Measurements from ENCODE around the gene GPI. TPM values are rescaled to one million over a fixed set of nuclear protein-coding genes. Genes with fewer than 3 reads are reported as not detected.

Gene GPI
- total and polyA plus RNA-seq, 9 of the 15 experiments (the other 6 are each of a cell fraction or from before 2014, with no cell fraction given): 88.3 to 358 (median 122) TPM

DNA sequence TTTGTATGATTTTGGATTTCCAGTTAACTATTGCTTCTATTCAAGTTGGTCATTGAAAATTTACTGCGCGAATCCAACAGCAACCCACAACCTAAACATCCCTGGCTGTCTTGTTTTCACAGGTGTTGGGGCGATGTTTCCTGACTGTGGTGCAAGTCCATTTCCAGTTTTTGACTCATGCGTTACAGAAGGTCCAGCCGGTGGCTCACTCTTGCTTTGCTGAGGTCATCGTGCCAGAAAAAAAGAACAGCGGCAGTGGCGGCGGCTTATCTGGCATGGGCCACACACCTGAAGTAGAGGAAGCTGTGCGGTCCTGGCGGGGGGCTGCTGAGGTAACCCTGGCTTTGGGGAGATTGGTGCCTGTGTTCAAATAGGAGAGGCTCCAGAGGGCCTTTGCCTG is 45.2 kb upstream of the GPI start (continued):
- TF ChIP-seq TCF3 (CRISPR knock-in tag; IDR thresholded peaks at IDR 0.05): peak; percentile 71
- TF ChIP-seq, protein P1, sequence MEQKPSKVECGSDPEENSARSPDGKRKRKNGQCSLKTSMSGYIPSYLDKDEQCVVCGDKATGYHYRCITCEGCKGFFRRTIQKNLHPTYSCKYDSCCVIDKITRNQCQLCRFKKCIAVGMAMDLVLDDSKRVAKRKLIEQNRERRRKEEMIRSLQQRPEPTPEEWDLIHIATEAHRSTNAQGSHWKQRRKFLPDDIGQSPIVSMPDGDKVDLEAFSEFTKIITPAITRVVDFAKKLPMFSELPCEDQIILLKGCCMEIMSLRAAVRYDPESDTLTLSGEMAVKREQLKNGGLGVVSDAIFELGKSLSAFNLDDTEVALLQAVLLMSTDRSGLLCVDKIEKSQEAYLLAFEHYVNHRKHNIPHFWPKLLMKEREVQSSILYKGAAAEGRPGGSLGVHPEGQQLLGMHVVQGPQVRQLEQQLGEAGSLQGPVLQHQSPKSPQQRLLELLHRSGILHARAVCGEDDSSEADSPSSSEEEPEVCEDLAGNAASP (IDR thresholded peaks at IDR 0.05): no peak

- Histone ChIP-seq H3K4me3 (no peak overlapping the region), H3K9me3 (replicated peaks; ENCODE audit: control insufficient read depth, insufficient read depth, low read depth, low read length) (no peaks in the 10 kb centered on the region), H3K9me1 (ENCODE audit: control insufficient read depth, insufficient read depth, low read length) (no peaks in the 10 kb centered on the region), H3K27ac (ENCODE audit: extremely low read depth, low read depth, low read length) (0 out of 3 replicates have a peak overlapping the region, but pooled peaks have one; percentile 8), H3K4me1 (replicated peaks in 1 of 2; ENCODE audit: control insufficient read depth in 2 of 2, insufficient read depth in 2 of 2, low read length in 2 of 2) (peaks cover 25 to 34% of the 10 kb centered on the region in 2 experiments), H2AFZ (ENCODE audit: low read depth, low read length) (no peak overlapping the region), H4K20me1 (replicated peaks; ENCODE audit: control insufficient read depth, insufficient read depth, low read length) (peaks cover 14% of the 10 kb centered on the region), H3K79me2 (ENCODE audit: control insufficient read depth, insufficient read depth, low read length) (peaks cover 8% of the 10 kb centered on the region; the same call in 1 of the 3 replicates), H3K4me2 (ENCODE audit: insufficient read depth, low read length) (no peak overlapping the region), H3K36me3 (ENCODE audit: control insufficient read depth, insufficient read depth, low read length) (peaks cover 22% of the 10 kb centered on the region; the same call in 2 of the 3 replicates), H3K9ac (ENCODE audit: insufficient read depth in 1 of 2, low read depth in 2 of 2, low read length in 2 of 2) (no peak overlapping the region; a peak in 1 of 4 replicates), H3K27me3 (ENCODE audit: control insufficient read depth in 2 of 2, insufficient read depth in 2 of 2, low read length in 2 of 2) (no peaks in the 10 kb centered on the region)
- intact Hi-C loops (cut with micrococcal nuclease) (no loop called here), in situ Hi-C loops (cut with MboI) (no loop called here)
- POLR2A ChIA-PET: interaction anchor here (0.6 to 1.0 kb wide), 3 partner anchors 12 to 886 kb away, joined by 3 read pairs; no protein-coding TSS in a partner anchor
- FAIRE-seq (no peak), DNase-seq (ENCODE audit: extremely low read depth in 1 of 4, low spot score in 3 of 4) (no peak), ATAC-seq (no peak)
- no TSS peak for BruUV-seq (replicated peaks)
- WGBS (ENCODE audit: insufficient coverage, low coverage, missing lambda C conversion rate): 78% methylated on average over 7 of the region's 7 CpGs
- CTCF ChIA-PET (ENCODE audit: low intra/inter-chr PET ratio): no interaction called here
- TF ChIP-seq C11orf30 (IDR thresholded peaks at IDR 0.05; ENCODE audit: low read depth): no peak
- TF ChIP-seq JUN (IDR thresholded peaks at IDR 0.05; ENCODE audit: borderline replicate concordance, low read depth, low read length): no peak
- no peak for TF ChIP-seq JUN (CRISPR knock-in tag; IDR thresholded peaks at IDR 0.05; ENCODE audit: borderline replicate concordance)
- no peak for TF ChIP-seq MLX (CRISPR knock-in tag; conservative IDR thresholded peaks at IDR 0.05)
- TF ChIP-seq, protein P2, sequence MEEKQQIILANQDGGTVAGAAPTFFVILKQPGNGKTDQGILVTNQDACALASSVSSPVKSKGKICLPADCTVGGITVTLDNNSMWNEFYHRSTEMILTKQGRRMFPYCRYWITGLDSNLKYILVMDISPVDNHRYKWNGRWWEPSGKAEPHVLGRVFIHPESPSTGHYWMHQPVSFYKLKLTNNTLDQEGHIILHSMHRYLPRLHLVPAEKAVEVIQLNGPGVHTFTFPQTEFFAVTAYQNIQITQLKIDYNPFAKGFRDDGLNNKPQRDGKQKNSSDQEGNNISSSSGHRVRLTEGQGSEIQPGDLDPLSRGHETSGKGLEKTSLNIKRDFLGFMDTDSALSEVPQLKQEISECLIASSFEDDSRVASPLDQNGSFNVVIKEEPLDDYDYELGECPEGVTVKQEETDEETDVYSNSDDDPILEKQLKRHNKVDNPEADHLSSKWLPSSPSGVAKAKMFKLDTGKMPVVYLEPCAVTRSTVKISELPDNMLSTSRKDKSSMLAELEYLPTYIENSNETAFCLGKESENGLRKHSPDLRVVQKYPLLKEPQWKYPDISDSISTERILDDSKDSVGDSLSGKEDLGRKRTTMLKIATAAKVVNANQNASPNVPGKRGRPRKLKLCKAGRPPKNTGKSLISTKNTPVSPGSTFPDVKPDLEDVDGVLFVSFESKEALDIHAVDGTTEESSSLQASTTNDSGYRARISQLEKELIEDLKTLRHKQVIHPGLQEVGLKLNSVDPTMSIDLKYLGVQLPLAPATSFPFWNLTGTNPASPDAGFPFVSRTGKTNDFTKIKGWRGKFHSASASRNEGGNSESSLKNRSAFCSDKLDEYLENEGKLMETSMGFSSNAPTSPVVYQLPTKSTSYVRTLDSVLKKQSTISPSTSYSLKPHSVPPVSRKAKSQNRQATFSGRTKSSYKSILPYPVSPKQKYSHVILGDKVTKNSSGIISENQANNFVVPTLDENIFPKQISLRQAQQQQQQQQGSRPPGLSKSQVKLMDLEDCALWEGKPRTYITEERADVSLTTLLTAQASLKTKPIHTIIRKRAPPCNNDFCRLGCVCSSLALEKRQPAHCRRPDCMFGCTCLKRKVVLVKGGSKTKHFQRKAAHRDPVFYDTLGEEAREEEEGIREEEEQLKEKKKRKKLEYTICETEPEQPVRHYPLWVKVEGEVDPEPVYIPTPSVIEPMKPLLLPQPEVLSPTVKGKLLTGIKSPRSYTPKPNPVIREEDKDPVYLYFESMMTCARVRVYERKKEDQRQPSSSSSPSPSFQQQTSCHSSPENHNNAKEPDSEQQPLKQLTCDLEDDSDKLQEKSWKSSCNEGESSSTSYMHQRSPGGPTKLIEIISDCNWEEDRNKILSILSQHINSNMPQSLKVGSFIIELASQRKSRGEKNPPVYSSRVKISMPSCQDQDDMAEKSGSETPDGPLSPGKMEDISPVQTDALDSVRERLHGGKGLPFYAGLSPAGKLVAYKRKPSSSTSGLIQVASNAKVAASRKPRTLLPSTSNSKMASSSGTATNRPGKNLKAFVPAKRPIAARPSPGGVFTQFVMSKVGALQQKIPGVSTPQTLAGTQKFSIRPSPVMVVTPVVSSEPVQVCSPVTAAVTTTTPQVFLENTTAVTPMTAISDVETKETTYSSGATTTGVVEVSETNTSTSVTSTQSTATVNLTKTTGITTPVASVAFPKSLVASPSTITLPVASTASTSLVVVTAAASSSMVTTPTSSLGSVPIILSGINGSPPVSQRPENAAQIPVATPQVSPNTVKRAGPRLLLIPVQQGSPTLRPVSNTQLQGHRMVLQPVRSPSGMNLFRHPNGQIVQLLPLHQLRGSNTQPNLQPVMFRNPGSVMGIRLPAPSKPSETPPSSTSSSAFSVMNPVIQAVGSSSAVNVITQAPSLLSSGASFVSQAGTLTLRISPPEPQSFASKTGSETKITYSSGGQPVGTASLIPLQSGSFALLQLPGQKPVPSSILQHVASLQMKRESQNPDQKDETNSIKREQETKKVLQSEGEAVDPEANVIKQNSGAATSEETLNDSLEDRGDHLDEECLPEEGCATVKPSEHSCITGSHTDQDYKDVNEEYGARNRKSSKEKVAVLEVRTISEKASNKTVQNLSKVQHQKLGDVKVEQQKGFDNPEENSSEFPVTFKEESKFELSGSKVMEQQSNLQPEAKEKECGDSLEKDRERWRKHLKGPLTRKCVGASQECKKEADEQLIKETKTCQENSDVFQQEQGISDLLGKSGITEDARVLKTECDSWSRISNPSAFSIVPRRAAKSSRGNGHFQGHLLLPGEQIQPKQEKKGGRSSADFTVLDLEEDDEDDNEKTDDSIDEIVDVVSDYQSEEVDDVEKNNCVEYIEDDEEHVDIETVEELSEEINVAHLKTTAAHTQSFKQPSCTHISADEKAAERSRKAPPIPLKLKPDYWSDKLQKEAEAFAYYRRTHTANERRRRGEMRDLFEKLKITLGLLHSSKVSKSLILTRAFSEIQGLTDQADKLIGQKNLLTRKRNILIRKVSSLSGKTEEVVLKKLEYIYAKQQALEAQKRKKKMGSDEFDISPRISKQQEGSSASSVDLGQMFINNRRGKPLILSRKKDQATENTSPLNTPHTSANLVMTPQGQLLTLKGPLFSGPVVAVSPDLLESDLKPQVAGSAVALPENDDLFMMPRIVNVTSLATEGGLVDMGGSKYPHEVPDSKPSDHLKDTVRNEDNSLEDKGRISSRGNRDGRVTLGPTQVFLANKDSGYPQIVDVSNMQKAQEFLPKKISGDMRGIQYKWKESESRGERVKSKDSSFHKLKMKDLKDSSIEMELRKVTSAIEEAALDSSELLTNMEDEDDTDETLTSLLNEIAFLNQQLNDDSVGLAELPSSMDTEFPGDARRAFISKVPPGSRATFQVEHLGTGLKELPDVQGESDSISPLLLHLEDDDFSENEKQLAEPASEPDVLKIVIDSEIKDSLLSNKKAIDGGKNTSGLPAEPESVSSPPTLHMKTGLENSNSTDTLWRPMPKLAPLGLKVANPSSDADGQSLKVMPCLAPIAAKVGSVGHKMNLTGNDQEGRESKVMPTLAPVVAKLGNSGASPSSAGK (IDR thresholded peaks at IDR 0.05): no peak
- TF ChIP-seq SUPT5H (IDR thresholded peaks at IDR 0.05): no peak
These were observed 44.7 kb upstream of the GPI start for GRCh38 chr19:34320277-34320676.

Data from K562 (cell line).